Neural cell (in vitro differentiated cells): ENCODE results near the gene ABCA10. TPM values are rescaled to one million over a fixed set of nuclear protein-coding genes. Genes with fewer than 3 reads are reported as not detected.
"Not testable (repeated sequence)": the region's sequence is repeated elsewhere in the genome, so short reads cannot be mapped to it uniquely, and the experiment has no call there.

Experiments used
- H2AFZ ChIP-seq: fragments of 200-600, 300-800 bp; sonication (generic), shearing (Covaris generic); 2 replicates; pipeline ENCODE4 v1.6.0; 2014; ENCODE audit warnings: low read depth, mild to moderate bottlenecking, antibody characterized with exemption, low read length, moderate library complexity
- H3F3A ChIP-seq: fragments of 200-600 bp; shearing (Covaris generic); 2 replicates; pipeline ENCODE4 v1.6.1; 2016; ENCODE audit warnings: mild to moderate bottlenecking, moderate library complexity, mixed read lengths, antibody characterized with exemption, low read length; ENCODE audit not compliant: insufficient read depth, poor library complexity, severe bottlenecking
- H3K27ac ChIP-seq: fragments of 200-600, 300-800 bp; sonication (generic), shearing (Covaris generic); 2 replicates; pipeline ENCODE4 v1.5.1; 2014; ENCODE audit warnings: mild to moderate bottlenecking, low read length, moderate library complexity
- H3K27me3 ChIP-seq: fragments of 300-800, 200-600 bp; sonication (generic), shearing (Covaris generic); 2 replicates; pipeline ENCODE4 v1.6.0; 2014; ENCODE audit warnings: mild to moderate bottlenecking, low read depth, low read length, moderate library complexity; ENCODE audit not compliant: insufficient read depth
- H3K36me3 ChIP-seq: fragments of 300-800, 200-600 bp; sonication (generic), shearing (Covaris generic); 2 replicates; pipeline ENCODE4 v1.5.1; 2014; ENCODE audit warnings: mild to moderate bottlenecking, antibody characterized with exemption, low read length, moderate library complexity; ENCODE audit not compliant: insufficient read depth
- H3K4me2 ChIP-seq: fragments of 300-800, 200-600 bp; sonication (generic), shearing (Covaris generic); 2 replicates; pipeline ENCODE4 v1.6.0; 2014; ENCODE audit warnings: mild to moderate bottlenecking, low read length
- H3K4me3 ChIP-seq: fragments of 300-800, 200-600 bp; sonication (generic), shearing (Covaris generic); 2 replicates; pipeline ENCODE4 v1.5.1; 2014; ENCODE audit warnings: mild to moderate bottlenecking, low read length, moderate library complexity
- H3K79me2 ChIP-seq: fragments of 200-600 bp; shearing (Covaris generic); replicated peaks from 2 replicates; pipeline ENCODE4 v1.6.0; 2014; ENCODE audit warnings: mild to moderate bottlenecking, low read length, moderate library complexity; ENCODE audit not compliant: insufficient read depth
- H3K9ac ChIP-seq: fragments of 300-800, 200-600 bp; sonication (generic), shearing (Covaris generic); 2 replicates; pipeline ENCODE4 v1.6.1; 2016; ENCODE audit warnings: mild to moderate bottlenecking, low read length, mixed read lengths
- H3K9me2 ChIP-seq: fragments of 200-600 bp; shearing (Covaris generic); 2 replicates; pipeline ENCODE4 v1.6.1; 2016; ENCODE audit warnings: mild to moderate bottlenecking, low read length, mixed read lengths; ENCODE audit not compliant: insufficient read depth
- H3K9me3 ChIP-seq: fragments of 200-600, 300-800 bp; sonication (generic), shearing (Covaris generic); 2 replicates; pipeline ENCODE4 v1.6.1; 2016; ENCODE audit warnings: mild to moderate bottlenecking, mixed run types, low read length, moderate library complexity, mixed read lengths
- H4K20me1 ChIP-seq: fragments of 200-600 bp; shearing (Covaris generic); 2 replicates; pipeline ENCODE4 v1.6.1; 2016; ENCODE audit warnings: mild to moderate bottlenecking, mixed run types; ENCODE audit not compliant: insufficient read depth
- EP300 ChIP-seq: fragments of 450-650 bp; conservative IDR thresholded peaks from 2 replicates; pipeline ENCODE4 v1.6.1; 2014; ENCODE audit warnings: antibody characterized with exemption, mild to moderate bottlenecking, moderate library complexity; ENCODE audit not compliant: poor library complexity, severe bottlenecking
- EZH2 ChIP-seq: fragments of 200-600, 300-800 bp; shearing (Covaris generic), sonication (generic); IDR thresholded peaks from 2 replicates; pipeline ENCODE4 v1.6.1; 2014; ENCODE audit warnings: antibody characterized with exemption, low read length, borderline replicate concordance, mild to moderate bottlenecking; ENCODE audit not compliant: insufficient read depth, poor library complexity, severe bottlenecking
- MXI1 ChIP-seq: fragments of 450-650 bp; conservative IDR thresholded peaks from 2 replicates; pipeline ENCODE4 v1.6.1; 2014; ENCODE audit warnings: antibody characterized with exemption, mild to moderate bottlenecking; ENCODE audit not compliant: poor library complexity, severe bottlenecking
- POLR2AphosphoS5 ChIP-seq: IDR thresholded peaks from 2 replicates; pipeline ENCODE4 v1.6.1; 2012
- RAD21 ChIP-seq: fragments of 450-650 bp; conservative IDR thresholded peaks from 2 replicates; pipeline ENCODE4 v1.6.1; 2014; ENCODE audit warnings: antibody characterized with exemption, mild to moderate bottlenecking, moderate library complexity
- SMC3 ChIP-seq: fragments of 450-650 bp; conservative IDR thresholded peaks from 2 replicates; pipeline ENCODE4 v1.6.1; 2014; ENCODE audit warnings: antibody characterized with exemption, mild to moderate bottlenecking, moderate library complexity; ENCODE audit not compliant: poor library complexity
- TAF1 ChIP-seq: IDR thresholded peaks from 2 replicates; pipeline ENCODE4 v1.6.1; 2012; ENCODE audit warnings: low read depth
- polyA plus RNA-seq: library from polyadenylated mRNA; depleted of rRNA; stranded (reverse); fragments of >200 nt; gene quantifications from 2 replicates; pipeline ENCODE4 v1.2.3, GENCODE V29; 2014
- TF ChIP-seq, protein P1 (sequence below): fragments of 450-650 bp; IDR thresholded peaks from 2 replicates; pipeline ENCODE4 v1.5.1; 2014; ENCODE audit warnings: antibody characterized with exemption, mild to moderate bottlenecking, moderate library complexity; ENCODE audit not compliant: poor library complexity, severe bottlenecking
- TF ChIP-seq, protein P2 (sequence below): IDR thresholded peaks from 2 replicates; pipeline ENCODE4 v1.6.1; 2012; ENCODE audit warnings: borderline replicate concordance

Gene ABCA10
- polyA plus RNA-seq, 1 donor from 2014 or later, result 15.3 TPM

DNA sequence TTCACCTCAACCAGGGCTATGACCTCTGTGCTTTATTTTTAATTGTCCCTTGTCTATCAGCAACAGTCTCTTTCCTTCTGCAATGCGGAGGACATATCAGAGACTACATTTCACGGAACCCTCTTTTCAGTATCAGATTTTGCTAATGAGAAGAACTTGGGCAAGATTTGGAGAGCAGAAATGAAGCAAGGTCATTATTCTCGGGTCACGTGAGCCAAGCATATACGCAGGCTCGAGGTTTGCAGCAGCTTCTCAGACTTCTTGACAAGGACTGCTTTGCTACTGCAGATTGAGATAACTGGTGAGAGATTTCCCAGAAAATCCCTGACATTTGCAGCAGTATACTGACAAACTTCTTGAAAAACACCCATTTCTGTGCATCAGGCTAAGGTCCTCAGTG lies 30.4 kb downstream of the ABCA10 start:
- Histone ChIP-seq H3K79me2 (no peaks in the 10 kb centered on the region), H3K9ac (no peak overlapping the region), H3K27me3 (no peaks in the 10 kb centered on the region), H3K36me3 (no peaks in the 10 kb centered on the region), H3F3A (no peaks in the 10 kb centered on the region), H2AFZ (no peak overlapping the region), H3K9me2 (no peaks in the 10 kb centered on the region), H3K9me3 (no peaks in the 10 kb centered on the region), H3K27ac (no peak overlapping the region), H4K20me1 (no peaks in the 10 kb centered on the region), H3K4me3 (no peak overlapping the region), H3K4me2 (no peak overlapping the region)
- TF ChIP-seq EP300, result no peak

DNA sequence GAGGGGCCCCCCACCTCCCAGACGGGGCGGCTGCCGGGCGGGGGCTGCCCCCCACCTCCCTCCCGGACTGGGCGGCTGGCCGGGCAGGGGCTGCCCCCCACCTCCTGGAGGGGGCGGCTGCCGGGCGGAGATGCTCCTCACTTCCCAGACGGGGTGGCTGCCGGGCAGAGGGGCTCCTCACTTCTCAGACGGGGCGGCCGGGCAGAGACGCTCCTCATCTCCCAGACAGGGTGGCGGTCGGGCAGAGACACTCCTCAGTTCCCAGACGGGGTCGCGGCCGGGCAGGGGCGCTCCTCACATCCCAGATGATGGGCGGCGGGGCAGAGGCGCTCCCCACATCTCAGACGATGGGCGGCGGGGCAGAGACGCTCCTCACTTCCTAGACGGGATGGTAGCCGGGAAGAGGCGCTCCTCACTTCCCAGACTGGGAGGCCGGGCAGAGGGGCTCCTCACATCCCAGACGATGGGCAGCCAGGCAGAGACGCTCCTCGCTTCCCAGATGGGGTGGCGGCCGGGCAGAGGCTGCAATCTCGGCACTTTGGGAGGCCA lies 32.4 kb downstream of the ABCA10 start:
- not testable (repeated sequence) for H3K9me2 ChIP-seq, H3K9me3 ChIP-seq, H3K27ac ChIP-seq, H3K4me2 ChIP-seq, H3K27me3 ChIP-seq, H3K9ac ChIP-seq, H4K20me1 ChIP-seq, H3F3A ChIP-seq, H3K79me2 ChIP-seq, H2AFZ ChIP-seq, H3K4me3 ChIP-seq, H3K36me3 ChIP-seq

DNA sequence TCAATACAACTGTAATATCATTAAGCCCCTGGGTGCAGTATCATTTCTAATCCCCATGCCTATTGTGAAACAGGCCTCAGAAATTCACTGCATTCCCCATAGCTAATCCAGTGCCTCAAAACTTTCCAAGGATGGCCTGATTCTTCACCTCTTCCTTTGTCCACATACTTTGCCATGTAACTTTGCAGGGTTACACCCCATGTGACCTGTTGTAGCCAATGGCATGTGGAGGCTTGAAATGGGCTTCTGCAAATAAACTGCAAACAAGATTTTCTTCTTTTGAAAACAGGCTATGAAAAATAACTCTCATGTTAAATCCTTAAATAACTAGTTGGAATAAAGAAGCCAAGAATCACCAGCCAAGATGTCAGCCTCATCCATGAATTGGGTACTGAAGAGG lies 35.9 kb downstream of the ABCA10 start:
- H3K36me3 ChIP-seq, result no peaks in the 10 kb centered on the region
- H3K4me2 ChIP-seq, result no peak overlapping the region
- H2AFZ ChIP-seq, result no peak overlapping the region
- no peak overlapping the region for H3K4me3 ChIP-seq
- no peaks in the 10 kb centered on the region for H4K20me1 ChIP-seq
- no peaks in the 10 kb centered on the region for H3F3A ChIP-seq
- no peaks in the 10 kb centered on the region for H3K79me2 ChIP-seq
- H3K9ac ChIP-seq, result no peak overlapping the region
- TF ChIP-seq POLR2AphosphoS5 (no peak), TAF1 (no peak), SMC3 (no peak), MXI1 (no peak), EP300 (no peak), RAD21 (no peak), EZH2 (no peak)
- TF ChIP-seq, protein P1, sequence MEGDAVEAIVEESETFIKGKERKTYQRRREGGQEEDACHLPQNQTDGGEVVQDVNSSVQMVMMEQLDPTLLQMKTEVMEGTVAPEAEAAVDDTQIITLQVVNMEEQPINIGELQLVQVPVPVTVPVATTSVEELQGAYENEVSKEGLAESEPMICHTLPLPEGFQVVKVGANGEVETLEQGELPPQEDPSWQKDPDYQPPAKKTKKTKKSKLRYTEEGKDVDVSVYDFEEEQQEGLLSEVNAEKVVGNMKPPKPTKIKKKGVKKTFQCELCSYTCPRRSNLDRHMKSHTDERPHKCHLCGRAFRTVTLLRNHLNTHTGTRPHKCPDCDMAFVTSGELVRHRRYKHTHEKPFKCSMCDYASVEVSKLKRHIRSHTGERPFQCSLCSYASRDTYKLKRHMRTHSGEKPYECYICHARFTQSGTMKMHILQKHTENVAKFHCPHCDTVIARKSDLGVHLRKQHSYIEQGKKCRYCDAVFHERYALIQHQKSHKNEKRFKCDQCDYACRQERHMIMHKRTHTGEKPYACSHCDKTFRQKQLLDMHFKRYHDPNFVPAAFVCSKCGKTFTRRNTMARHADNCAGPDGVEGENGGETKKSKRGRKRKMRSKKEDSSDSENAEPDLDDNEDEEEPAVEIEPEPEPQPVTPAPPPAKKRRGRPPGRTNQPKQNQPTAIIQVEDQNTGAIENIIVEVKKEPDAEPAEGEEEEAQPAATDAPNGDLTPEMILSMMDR, result no peak
- TF ChIP-seq, protein P2, sequence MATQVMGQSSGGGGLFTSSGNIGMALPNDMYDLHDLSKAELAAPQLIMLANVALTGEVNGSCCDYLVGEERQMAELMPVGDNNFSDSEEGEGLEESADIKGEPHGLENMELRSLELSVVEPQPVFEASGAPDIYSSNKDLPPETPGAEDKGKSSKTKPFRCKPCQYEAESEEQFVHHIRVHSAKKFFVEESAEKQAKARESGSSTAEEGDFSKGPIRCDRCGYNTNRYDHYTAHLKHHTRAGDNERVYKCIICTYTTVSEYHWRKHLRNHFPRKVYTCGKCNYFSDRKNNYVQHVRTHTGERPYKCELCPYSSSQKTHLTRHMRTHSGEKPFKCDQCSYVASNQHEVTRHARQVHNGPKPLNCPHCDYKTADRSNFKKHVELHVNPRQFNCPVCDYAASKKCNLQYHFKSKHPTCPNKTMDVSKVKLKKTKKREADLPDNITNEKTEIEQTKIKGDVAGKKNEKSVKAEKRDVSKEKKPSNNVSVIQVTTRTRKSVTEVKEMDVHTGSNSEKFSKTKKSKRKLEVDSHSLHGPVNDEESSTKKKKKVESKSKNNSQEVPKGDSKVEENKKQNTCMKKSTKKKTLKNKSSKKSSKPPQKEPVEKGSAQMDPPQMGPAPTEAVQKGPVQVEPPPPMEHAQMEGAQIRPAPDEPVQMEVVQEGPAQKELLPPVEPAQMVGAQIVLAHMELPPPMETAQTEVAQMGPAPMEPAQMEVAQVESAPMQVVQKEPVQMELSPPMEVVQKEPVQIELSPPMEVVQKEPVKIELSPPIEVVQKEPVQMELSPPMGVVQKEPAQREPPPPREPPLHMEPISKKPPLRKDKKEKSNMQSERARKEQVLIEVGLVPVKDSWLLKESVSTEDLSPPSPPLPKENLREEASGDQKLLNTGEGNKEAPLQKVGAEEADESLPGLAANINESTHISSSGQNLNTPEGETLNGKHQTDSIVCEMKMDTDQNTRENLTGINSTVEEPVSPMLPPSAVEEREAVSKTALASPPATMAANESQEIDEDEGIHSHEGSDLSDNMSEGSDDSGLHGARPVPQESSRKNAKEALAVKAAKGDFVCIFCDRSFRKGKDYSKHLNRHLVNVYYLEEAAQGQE, result no peak
- H3K27me3 ChIP-seq, result no peaks in the 10 kb centered on the region
- no peak overlapping the region for H3K27ac ChIP-seq
- H3K9me2 ChIP-seq, result no peaks in the 10 kb centered on the region
- no peaks in the 10 kb centered on the region for H3K9me3 ChIP-seq
